ENCODE results near the gene KCNMA1. TPM values are rescaled to one million over a fixed set of nuclear protein-coding genes. Genes with fewer than 3 reads are reported as not detected.

Gene KCNMA1
- total RNA-seq, 1 experiment from 2014 or later: 0.70 TPM

GRCh38 chr10:77196614-77197013 is 441.0 kb downstream of the KCNMA1 start:
- Histone ChIP-seq H3K27ac (no peak overlapping the region), H3K4me1 (replicated peaks; ENCODE audit: insufficient read depth) (peaks cover 31% of the 10 kb centered on the region), H4K20me1 (ENCODE audit: insufficient read depth) (no peaks in the 10 kb centered on the region), H3K79me2 (ENCODE audit: low read depth) (no peaks in the 10 kb centered on the region), H3K9me2 (ENCODE audit: insufficient read depth) (no peaks in the 10 kb centered on the region), H3K4me3 (no peak overlapping the region), H3F3A (ENCODE audit: insufficient read depth, low read depth) (peaks cover 14% of the 10 kb centered on the region), H2AFZ (no peak overlapping the region), H3K9me3 (ENCODE audit: insufficient read depth, low read depth) (no peaks in the 10 kb centered on the region), H3K36me3 (ENCODE audit: low read depth) (no peaks in the 10 kb centered on the region), H3K4me2 (no peak overlapping the region), H3K27me3 (ENCODE audit: insufficient read depth, low read depth) (no peaks in the 10 kb centered on the region)
- DNase-seq: no peak
- no TSS peak for BruUV-seq (replicated peaks)
- CTCF ChIA-PET: no interaction called here
- intact Hi-C loops (cut with micrococcal nuclease; ENCODE audit: unreplicated experiment): no loop called here
- POLR2A ChIA-PET (ENCODE audit: unreplicated experiment): interaction anchor here (0.6 kb wide), 1 partner anchor 36 kb away, joined by 3 read pairs; no protein-coding TSS in a partner anchor
- TF ChIP-seq CTCF (conservative IDR thresholded peaks at IDR 0.05): no peak
- no peak for TF ChIP-seq EZH2 (IDR thresholded peaks at IDR 0.05; ENCODE audit: low read depth)

GRCh38 chr10:77195101-77195500 is 442.5 kb downstream of the KCNMA1 start:
- peak overlapping the region; percentile 35 for H3K4me2 ChIP-seq
- no peaks in the 10 kb centered on the region for H3K36me3 ChIP-seq (ENCODE audit: low read depth)
- H3K9me2 ChIP-seq (ENCODE audit: insufficient read depth): no peaks in the 10 kb centered on the region
- no peak overlapping the region for H2AFZ ChIP-seq
- no peaks in the 10 kb centered on the region for H3K27me3 ChIP-seq (ENCODE audit: insufficient read depth, low read depth)
- no peaks in the 10 kb centered on the region for H4K20me1 ChIP-seq (ENCODE audit: insufficient read depth)
- TF ChIP-seq CTCF (conservative IDR thresholded peaks at IDR 0.05): no peak
- TF ChIP-seq EZH2 (IDR thresholded peaks at IDR 0.05; ENCODE audit: low read depth): no peak
- no peak overlapping the region; the same call in 1 of the 2 replicates for H3K4me3 ChIP-seq
- no TSS peak for BruUV-seq (replicated peaks)
- peak overlapping the region; percentile 76 for H3K27ac ChIP-seq
- intact Hi-C loops (cut with micrococcal nuclease; ENCODE audit: unreplicated experiment): no loop called here
- peaks cover 32% of the 10 kb centered on the region for H3K4me1 ChIP-seq (replicated peaks; ENCODE audit: insufficient read depth)
- POLR2A ChIA-PET (ENCODE audit: unreplicated experiment): no interaction called here
- no peaks in the 10 kb centered on the region for H3K79me2 ChIP-seq (ENCODE audit: low read depth)
- no peaks in the 10 kb centered on the region for H3K9me3 ChIP-seq (ENCODE audit: insufficient read depth, low read depth)
- H3F3A ChIP-seq (ENCODE audit: insufficient read depth, low read depth): peaks cover 14% of the 10 kb centered on the region
- CTCF ChIA-PET: interaction anchor here (0.7 kb wide), 1 partner anchor 285 kb away, joined by 3 read pairs; no protein-coding TSS in a partner anchor
- DNase-seq: peak; percentile 38 to 85

GRCh38 chr10:77193001-77193400 is 444.6 kb downstream of the KCNMA1 start:
- intact Hi-C loops (cut with micrococcal nuclease; ENCODE audit: unreplicated experiment): no loop called here
- peaks cover 32% of the 10 kb centered on the region for H3K4me1 ChIP-seq (replicated peaks; ENCODE audit: insufficient read depth)
- no peaks in the 10 kb centered on the region for H4K20me1 ChIP-seq (ENCODE audit: insufficient read depth)
- no peaks in the 10 kb centered on the region for H3K79me2 ChIP-seq (ENCODE audit: low read depth)
- no TSS peak for BruUV-seq (replicated peaks)
- no peak overlapping the region for H2AFZ ChIP-seq
- H3K4me3 ChIP-seq: no peak overlapping the region
- DNase-seq: no peak
- no peaks in the 10 kb centered on the region for H3K9me2 ChIP-seq (ENCODE audit: insufficient read depth)
- H3K36me3 ChIP-seq (ENCODE audit: low read depth): no peaks in the 10 kb centered on the region
- no peak for TF ChIP-seq CTCF (conservative IDR thresholded peaks at IDR 0.05)
- no peak for TF ChIP-seq EZH2 (IDR thresholded peaks at IDR 0.05; ENCODE audit: low read depth)
- no peaks in the 10 kb centered on the region for H3K27me3 ChIP-seq (ENCODE audit: insufficient read depth, low read depth)
- CTCF ChIA-PET: no interaction called here
- H3F3A ChIP-seq (ENCODE audit: insufficient read depth, low read depth): peaks cover 14% of the 10 kb centered on the region
- no peaks in the 10 kb centered on the region for H3K9me3 ChIP-seq (ENCODE audit: insufficient read depth, low read depth)
- no peak overlapping the region; the same call in 1 of the 2 replicates for H3K27ac ChIP-seq
- H3K4me2 ChIP-seq: no peak overlapping the region
- POLR2A ChIA-PET (ENCODE audit: unreplicated experiment): no interaction called here

All from PC-9 (cell line).